ENCODE data around the gene ULK2. TPM values are rescaled to one million over a fixed set of nuclear protein-coding genes. Genes with fewer than 3 reads are reported as not detected.

ULK2 gene
- total RNA-seq, 1 experiment from 2014 or later: 22.8 TPM

DNA sequence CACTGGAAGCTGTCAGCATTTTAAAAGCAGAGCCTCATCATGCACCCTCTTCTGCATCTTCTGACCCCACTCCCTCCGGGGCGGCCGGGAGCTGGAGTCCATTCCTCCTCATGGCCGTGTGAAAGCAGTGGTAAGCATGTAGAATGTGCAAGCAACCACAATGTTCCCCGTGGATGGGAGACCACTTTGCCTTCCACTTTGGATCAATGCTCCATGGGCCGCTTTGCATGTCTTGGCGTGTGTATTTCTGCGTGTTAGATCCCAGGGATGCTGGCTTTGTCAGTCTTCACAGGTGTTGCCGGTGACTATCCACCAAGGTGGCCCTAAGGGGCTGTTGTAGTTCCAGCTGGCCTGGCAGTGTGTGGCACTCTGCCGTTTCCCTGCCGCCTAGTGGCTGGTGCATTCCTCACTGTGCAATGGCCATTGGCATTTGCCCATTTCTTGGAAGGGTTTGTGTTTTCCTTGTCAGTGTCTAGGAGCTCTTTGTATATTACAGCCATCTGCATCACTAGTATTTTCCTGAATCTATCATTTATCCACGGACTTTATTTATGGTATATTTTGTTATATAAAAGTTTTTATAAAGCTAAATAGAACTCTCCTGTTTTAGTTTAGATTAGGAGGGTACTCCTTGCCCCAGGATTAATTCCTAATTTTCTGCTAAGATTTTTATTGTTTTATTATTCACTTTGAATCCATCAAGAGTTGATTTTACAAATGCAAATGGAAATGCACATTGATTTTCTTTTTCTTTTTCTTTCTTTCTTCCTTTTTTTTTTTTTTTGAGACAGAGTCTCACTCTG is 113.9 kb downstream of the ULK2 start:
- POLR2A ChIA-PET: no interaction called here

DNA sequence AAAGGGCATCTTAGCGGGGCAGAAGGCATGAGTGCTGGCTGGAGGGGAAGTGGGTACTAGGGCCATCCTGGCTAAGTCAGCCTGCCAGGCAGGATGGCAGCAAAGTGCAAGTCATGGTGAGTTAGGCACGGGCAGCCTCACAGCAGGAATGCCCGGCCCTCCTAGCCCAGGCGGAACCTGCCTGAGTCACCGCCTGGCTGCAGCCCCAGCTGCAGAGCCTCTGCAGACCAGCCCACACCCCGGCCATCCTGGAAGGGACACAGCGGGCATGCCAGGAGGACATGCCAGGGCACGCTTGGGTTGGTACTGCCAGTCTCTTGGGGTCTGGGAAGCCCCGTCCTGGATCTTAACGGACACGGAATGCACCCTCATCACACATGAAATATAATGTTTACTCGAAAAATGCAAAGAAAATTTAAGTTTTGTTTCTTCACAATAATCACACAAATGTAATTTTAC is 114.7 kb downstream of the ULK2 start:
- ChIA-PET CTCF (interaction anchor here (0.6 to 1.6 kb wide), 4 partner anchors 8 to 93 kb away, joined by 3 to 7 read pairs (median 4); no protein-coding TSS in a partner anchor), POLR2A (no interaction called here)
- no TSS peak for BruUV-seq (replicated peaks)
- no peaks in the 10 kb centered on the region for H3K9me3 ChIP-seq (ENCODE audit: control insufficient read depth, insufficient read depth, low read depth, low read length)
- no peak for TF ChIP-seq SIN3A (IDR thresholded peaks at IDR 0.05; ENCODE audit: borderline replicate concordance, insufficient read depth, low read depth, low read length)
- no peak for TF ChIP-seq TCF7L2 (IDR thresholded peaks at IDR 0.05; ENCODE audit: low read depth, low read length)
- no peak for TF ChIP-seq REST (IDR thresholded peaks at IDR 0.05; ENCODE audit: insufficient read depth in 1 of 2, low read depth in 2 of 2, low read length in 1 of 2)
- peak; percentile 22; the same call in 1 of the 2 replicates for TF ChIP-seq POLR2AphosphoS5 (IDR thresholded peaks at IDR 0.05; ENCODE audit: low read depth, low read length)
- peak; percentile 95 for ATAC-seq
- in situ Hi-C loops (cut with HindIII; ENCODE audit: low pct_unique_long_range_greater_than_20kb, low sequenced_read_pairs) (no loop called here), intact Hi-C loops (cut with micrococcal nuclease; ENCODE audit: unreplicated experiment) (no loop called here)
- no peaks in the 10 kb centered on the region for H3K36me3 ChIP-seq (ENCODE audit: control insufficient read depth, insufficient read depth, low read length)
- H3K4me1 ChIP-seq (ENCODE audit: control insufficient read depth, insufficient read depth, low read length): peaks cover 13% of the 10 kb centered on the region
- H3K27me3 ChIP-seq (ENCODE audit: control insufficient read depth, insufficient read depth, low read length): no peaks in the 10 kb centered on the region
- peak; percentile 61 for DNase-seq (ENCODE audit: low read depth, low spot score)
- H3K4me3 ChIP-seq (ENCODE audit: low read depth in 2 of 2, low read length in 2 of 2): no peak overlapping the region
- H3K27ac ChIP-seq (ENCODE audit: low read length): peak overlapping the region; percentile 75

More for the DNA sequence above, 113.9 kb downstream of the ULK2 start:
- no TSS peak for BruUV-seq (replicated peaks)
- Histone ChIP-seq H3K27me3 (ENCODE audit: control insufficient read depth, insufficient read depth, low read length) (no peaks in the 10 kb centered on the region), H3K27ac (ENCODE audit: low read length) (peak overlapping the region; percentile 59), H3K36me3 (ENCODE audit: control insufficient read depth, insufficient read depth, low read length) (no peaks in the 10 kb centered on the region), H3K4me3 (ENCODE audit: low read depth in 2 of 2, low read length in 2 of 2) (no peak overlapping the region), H3K9me3 (ENCODE audit: control insufficient read depth, insufficient read depth, low read depth, low read length) (no peaks in the 10 kb centered on the region), H3K4me1 (ENCODE audit: control insufficient read depth, insufficient read depth, low read length) (peaks cover 13% of the 10 kb centered on the region)
- DNase-seq (ENCODE audit: low read depth, low spot score): no peak
- CTCF ChIA-PET: interaction anchor here (0.6 to 1.6 kb wide), 4 partner anchors 8 to 220 kb away, joined by 3 to 7 read pairs (median 4); partner anchors contain the start of gene SLC47A1
- in situ Hi-C loops (cut with HindIII; ENCODE audit: low pct_unique_long_range_greater_than_20kb, low sequenced_read_pairs): no loop called here
- intact Hi-C loops (cut with micrococcal nuclease; ENCODE audit: unreplicated experiment): no loop called here
- TF ChIP-seq REST (IDR thresholded peaks at IDR 0.05; ENCODE audit: insufficient read depth in 1 of 2, low read depth in 2 of 2, low read length in 1 of 2) (no peak), SIN3A (IDR thresholded peaks at IDR 0.05; ENCODE audit: borderline replicate concordance, insufficient read depth, low read depth, low read length) (no peak), TCF7L2 (IDR thresholded peaks at IDR 0.05; ENCODE audit: low read depth, low read length) (no peak)
- TF ChIP-seq, protein P1, sequence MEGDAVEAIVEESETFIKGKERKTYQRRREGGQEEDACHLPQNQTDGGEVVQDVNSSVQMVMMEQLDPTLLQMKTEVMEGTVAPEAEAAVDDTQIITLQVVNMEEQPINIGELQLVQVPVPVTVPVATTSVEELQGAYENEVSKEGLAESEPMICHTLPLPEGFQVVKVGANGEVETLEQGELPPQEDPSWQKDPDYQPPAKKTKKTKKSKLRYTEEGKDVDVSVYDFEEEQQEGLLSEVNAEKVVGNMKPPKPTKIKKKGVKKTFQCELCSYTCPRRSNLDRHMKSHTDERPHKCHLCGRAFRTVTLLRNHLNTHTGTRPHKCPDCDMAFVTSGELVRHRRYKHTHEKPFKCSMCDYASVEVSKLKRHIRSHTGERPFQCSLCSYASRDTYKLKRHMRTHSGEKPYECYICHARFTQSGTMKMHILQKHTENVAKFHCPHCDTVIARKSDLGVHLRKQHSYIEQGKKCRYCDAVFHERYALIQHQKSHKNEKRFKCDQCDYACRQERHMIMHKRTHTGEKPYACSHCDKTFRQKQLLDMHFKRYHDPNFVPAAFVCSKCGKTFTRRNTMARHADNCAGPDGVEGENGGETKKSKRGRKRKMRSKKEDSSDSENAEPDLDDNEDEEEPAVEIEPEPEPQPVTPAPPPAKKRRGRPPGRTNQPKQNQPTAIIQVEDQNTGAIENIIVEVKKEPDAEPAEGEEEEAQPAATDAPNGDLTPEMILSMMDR (IDR thresholded peaks at IDR 0.05): peak; percentile 91
- peak; percentile 87 for ATAC-seq

All from Panc1 (cell line).